H1 (cell line): ENCODE results near the gene NEDD4L. TPM values are rescaled to one million over a fixed set of nuclear protein-coding genes. Genes with fewer than 3 reads are reported as not detected.

Experiments used
- CEBPB ChIP-seq: IDR thresholded peaks from 2 replicates; pipeline ENCODE4 v1.6.1; 2012; ENCODE audit warnings: low read depth, low read length
- CHD1 ChIP-seq: IDR thresholded peaks from 2 replicates; pipeline ENCODE4 v1.6.1; 2012; ENCODE audit warnings: low read depth, low read length, improper control_type of control experiment
- EGR1 ChIP-seq: IDR thresholded peaks from 2 replicates; pipeline ENCODE4 v1.6.1; 2011; ENCODE audit warnings: low read depth, low read length, borderline replicate concordance
- FOSL1 ChIP-seq: IDR thresholded peaks from 2 replicates; pipeline ENCODE4 v1.6.1; 2011; ENCODE audit warnings: mild to moderate bottlenecking, low read depth, low read length, moderate library complexity; ENCODE audit not compliant: insufficient read depth
- HDAC2 ChIP-seq, 2 experiments: fragments of 300-600 bp in 1 of 2; sonication (generic) in 1 of 2; IDR thresholded peaks; 2 replicates each; pipeline ENCODE4 v1.6.1; 2011 to 2012; ENCODE audit warnings: low read depth in 2 of 2, low read length in 2 of 2, mild to moderate bottlenecking in 2 of 2, moderate library complexity in 2 of 2, borderline replicate concordance in 1 of 2, inconsistent platforms in 1 of 2
- HDAC6 ChIP-seq: IDR thresholded peaks from one replicate; pipeline ENCODE4 v1.7.1; 2012; ENCODE audit warnings: low read depth, mild to moderate bottlenecking, inconsistent platforms, low read length, moderate library complexity
- MAFK ChIP-seq: IDR thresholded peaks from 2 replicates; pipeline ENCODE4 v1.6.1; 2012; ENCODE audit warnings: low read depth, mild to moderate bottlenecking, improper control_type of control experiment, low read length
- PHF8 ChIP-seq: fragments of 200-600 bp; sonication (generic); conservative IDR thresholded peaks from 2 replicates; pipeline ENCODE4 v1.7.1; 2012; ENCODE audit warnings: low read depth, mild to moderate bottlenecking, inconsistent platforms, low read length, moderate library complexity
- POLR2A ChIP-seq, 2 experiments: IDR thresholded peaks; 1 replicate in 1 of 2; 2 replicates in 1 of 2; pipeline ENCODE4 v1.6.1; 2011; ENCODE audit warnings: low read depth in 2 of 2, low read length in 2 of 2, mild to moderate bottlenecking in 2 of 2; ENCODE audit errors: control extremely low read depth in 1 of 2
- RBBP5 ChIP-seq: IDR thresholded peaks from 2 replicates; pipeline ENCODE4 v1.7.1; 2012; ENCODE audit warnings: low read depth, mild to moderate bottlenecking, inconsistent platforms, low read length, moderate library complexity, borderline replicate concordance
- SIN3A ChIP-seq, 2 experiments: IDR thresholded peaks in 1 of 2; conservative IDR thresholded peaks in 1 of 2; 2 replicates each; pipeline ENCODE4 v1.6.1; 2011 to 2012; ENCODE audit warnings: low read length in 2 of 2, improper control_type of control experiment in 1 of 2, low read depth in 1 of 2, mild to moderate bottlenecking in 1 of 2
- SIX5 ChIP-seq: IDR thresholded peaks from 2 replicates; pipeline ENCODE4 v1.6.1; 2011; ENCODE audit warnings: mild to moderate bottlenecking, low read depth, low read length
- SP1 ChIP-seq: IDR thresholded peaks from 2 replicates; pipeline ENCODE4 v1.6.1; 2011; ENCODE audit warnings: low read depth, low read length
- SRF ChIP-seq: IDR thresholded peaks from 2 replicates; pipeline ENCODE4 v1.6.1; 2011; ENCODE audit warnings: mild to moderate bottlenecking, low read depth, low read length, moderate library complexity
- TAF1 ChIP-seq: IDR thresholded peaks from 2 replicates; pipeline ENCODE4 v1.6.1; 2011; ENCODE audit warnings: mild to moderate bottlenecking, low read depth, low read length
- TEAD4 ChIP-seq: IDR thresholded peaks from 2 replicates; pipeline ENCODE4 v1.6.1; 2012; ENCODE audit warnings: low read depth, low read length, inconsistent platforms, mixed read lengths
- polyA plus RNA-seq, 7 experiments: library from polyadenylated mRNA; depleted of rRNA in 3 of 7; stranded (reverse) in 5 of 7; unstranded in 2 of 7; fragments of >200 nt in 5 of 7; fragments of 200-250 nt in 2 of 7; gene quantifications; 1 replicate in 5 of 7; 2 replicates in 1 of 7; 4 replicates in 1 of 7; pipeline versions ENCODE4 v1.2.1 to v1.2.3, GENCODE V29; 2011 to 2013; ENCODE audit warnings: missing spikeins in 2 of 7, mixed read lengths in 2 of 7
- total RNA-seq: library from RNA; stranded (reverse); fragmentation: NEBNext Ultra II Directional; extraction: Animal tissue kit (Norgen Biotek cat#: 25700); gene quantifications from 2 replicates; pipeline ENCODE4 v1.2.1, GENCODE V29; 2021

NEDD4L gene
- total and polyA plus RNA-seq, 2 of the 8 experiments (the other 6 are each of a cell fraction or from before 2014, with no cell fraction given) = 37.3 to 69.8 TPM

- TF ChIP-seq HDAC2 (IDR thresholded peaks at IDR 0.05; ENCODE audit: borderline replicate concordance in 1 of 2, low read depth in 2 of 2, low read length in 2 of 2) = peak in 1 of 2 experiments; percentile 90; a peak in 1 of 4 replicates
- 0 out of 2 replicates have a peak, but pooled peaks have one; percentile 26 for TF ChIP-seq PHF8
- no peak for TF ChIP-seq TEAD4
- TF ChIP-seq MAFK = no peak
- peak; percentile 30; the same call in 1 of the 2 replicates for TF ChIP-seq TAF1
- peak; percentile 83 for TF ChIP-seq CEBPB
- TF ChIP-seq SIN3A (conservative IDR thresholded peaks at IDR 0.05 in 1 of 2, IDR thresholded peaks at IDR 0.05 in 1 of 2; ENCODE audit: low read depth in 1 of 2, low read length in 2 of 2) = no peak; a peak in 1 of 4 replicates
- no peak for TF ChIP-seq HDAC6
- no peak for TF ChIP-seq FOSL1
- TF ChIP-seq EGR1 = no peak
- no peak for TF ChIP-seq CHD1
- no peak for TF ChIP-seq SIX5
- no peak; the same call in 1 of the 2 replicates for TF ChIP-seq RBBP5
- TF ChIP-seq SRF = no peak
- TF ChIP-seq SP1 = no peak
- 0 out of 3 replicates have a peak, but pooled peaks of 1 of the 2 experiments have one; percentile 12 for TF ChIP-seq POLR2A (IDR thresholded peaks at IDR 0.05; ENCODE audit: control extremely low read depth in 1 of 2, low read depth in 2 of 2, low read length in 2 of 2)
Measured at GRCh38 chr18:58044370-58045241, 580 bp downstream of the NEDD4L start (continued).
